Stimulated activated CD4-positive, alpha-beta T cell treated with anti-CD3 and anti-CD28 coated beads, Interleukin-12 subunit alpha, Interleukin-12 subunit beta, amount 100 ng/mL, for 24 hours (primary cell): ENCODE results near the gene RABAC1.
"Not testable (repeated sequence)": the region's sequence is repeated elsewhere in the genome, so short reads cannot be mapped to it uniquely, and the experiment has no call there.

ENCODE experiments used
- DNase-seq, 2 experiments: peaks; one replicate each; pipeline ENCODE4 v3.0.0-alpha.2; 2020; ENCODE audit warnings: low read depth in 2 of 2

Gene RABAC1

DNA sequence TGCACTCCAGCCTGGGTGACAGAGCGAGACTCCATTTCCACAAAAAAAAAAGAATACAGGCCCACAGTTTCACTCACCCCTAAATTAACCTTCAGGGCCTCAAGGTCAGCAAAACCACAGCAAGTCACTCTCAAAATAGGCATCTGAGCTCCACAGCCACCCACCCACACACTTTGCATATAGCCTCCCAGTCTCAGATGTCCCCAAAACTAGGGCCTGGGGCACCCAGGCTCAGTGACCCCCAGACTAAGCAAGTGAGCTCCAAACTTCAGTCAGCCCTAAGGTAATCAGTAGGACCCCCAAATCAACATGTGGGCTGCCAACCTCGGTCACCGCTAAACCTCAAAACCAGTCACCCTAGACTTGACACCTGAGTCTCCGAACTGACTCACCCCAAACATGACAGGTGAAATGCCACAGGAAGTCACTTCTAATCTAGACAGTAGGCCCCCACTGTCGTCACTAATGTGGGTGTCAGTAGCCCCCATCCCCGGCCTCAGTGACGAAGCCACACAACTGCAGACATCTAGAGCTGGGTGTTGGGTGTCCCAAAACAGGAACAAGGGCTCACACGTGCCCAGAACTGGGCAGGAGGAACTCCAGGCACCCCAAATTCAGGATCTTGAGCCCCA, 13.9 kb downstream of the RABAC1 start:
- DNase-seq: peak; percentile 76 to 81

DNA sequence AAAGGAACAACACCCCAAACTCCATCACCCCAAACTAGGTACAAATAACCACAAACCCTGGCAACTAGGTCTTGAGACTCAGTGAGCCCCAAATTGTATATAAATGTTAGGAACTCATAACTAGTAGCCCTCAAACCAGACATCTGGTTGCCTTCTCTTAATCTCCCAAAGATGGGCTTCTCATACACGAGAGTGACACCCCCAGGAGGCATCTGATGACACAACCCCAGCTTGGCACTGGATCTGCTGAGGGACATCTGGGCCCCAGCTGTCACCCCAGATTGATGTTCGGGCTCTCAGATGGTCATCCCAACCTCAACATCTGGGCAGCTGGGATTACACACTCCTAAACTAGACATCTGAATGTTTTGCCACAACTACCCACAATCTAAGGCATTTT, 14.8 kb downstream of the RABAC1 start:
- no peak for DNase-seq

- DNase-seq: no peak
Measured at GRCh38 chr19:41941410-41942202, 17.5 kb downstream of the RABAC1 start.

DNA sequence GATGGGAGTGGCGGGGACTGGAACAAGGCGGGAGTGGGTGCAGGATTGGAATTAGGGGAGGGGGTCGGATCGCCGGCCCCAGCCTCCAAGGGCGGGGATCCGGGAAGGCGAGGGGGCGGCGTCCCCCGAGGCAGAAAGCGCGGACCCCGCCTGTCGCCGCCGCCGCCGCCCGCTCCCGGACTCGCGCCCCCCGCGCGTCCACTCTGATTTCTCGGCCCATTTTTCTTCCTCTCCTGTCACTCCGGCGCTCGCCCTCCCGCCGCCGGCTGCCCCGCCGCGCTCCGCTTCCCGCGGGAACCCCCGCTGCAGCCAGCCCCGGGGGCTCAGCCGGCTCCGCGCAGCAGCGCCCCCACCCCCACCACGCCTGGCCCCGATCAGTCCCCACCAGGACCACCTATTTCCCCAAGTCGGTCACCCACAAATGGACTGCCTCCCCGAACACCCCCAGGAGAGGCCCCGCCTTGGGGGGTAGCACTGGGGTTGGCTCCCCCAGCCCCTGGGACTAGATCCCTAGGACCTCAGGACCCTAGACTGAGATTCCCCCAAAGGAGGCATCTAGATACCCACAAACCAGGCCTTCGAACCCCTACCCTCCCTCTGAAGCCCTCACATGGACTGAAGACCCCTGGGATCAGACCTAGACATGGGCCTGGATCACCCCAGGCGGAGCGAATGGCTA, 18.3 kb downstream of the RABAC1 start:
- DNase-seq: no peak

GRCh38 chr19:41939861-41940730, 19.0 kb downstream of the RABAC1 start:
- DNase-seq: no peak

DNA sequence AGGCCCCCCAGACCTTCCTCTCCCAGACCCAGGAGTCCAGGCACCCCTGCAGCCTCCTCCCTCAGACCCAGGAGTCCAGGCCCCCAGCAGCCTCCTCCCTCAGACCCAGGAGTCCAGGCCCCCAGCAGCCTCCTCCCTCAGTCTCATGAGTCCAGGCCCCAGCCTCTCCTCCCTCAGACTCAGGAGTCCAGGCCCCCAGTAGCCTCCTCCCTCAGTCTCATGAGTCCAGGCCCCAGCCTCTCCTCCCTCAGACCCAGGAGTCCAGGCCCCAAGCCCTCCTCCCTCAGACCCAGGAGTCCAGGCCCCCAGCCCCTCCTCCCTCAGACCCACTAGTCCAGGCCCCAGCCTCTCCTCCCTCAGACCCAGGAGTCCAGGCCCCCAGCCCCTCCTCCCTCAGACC, 19.9 kb downstream of the RABAC1 start:
- not testable (repeated sequence) for DNase-seq

- no peak for DNase-seq
Measured at GRCh38 chr19:41937525-41938468, 21.3 kb downstream of the RABAC1 start.

GRCh38 chr19:41936961-41937360, 22.2 kb downstream of the RABAC1 start:
- DNase-seq: no peak

- no peak for DNase-seq
Measured at GRCh38 chr19:41936416-41936850, 22.7 kb downstream of the RABAC1 start.

DNA sequence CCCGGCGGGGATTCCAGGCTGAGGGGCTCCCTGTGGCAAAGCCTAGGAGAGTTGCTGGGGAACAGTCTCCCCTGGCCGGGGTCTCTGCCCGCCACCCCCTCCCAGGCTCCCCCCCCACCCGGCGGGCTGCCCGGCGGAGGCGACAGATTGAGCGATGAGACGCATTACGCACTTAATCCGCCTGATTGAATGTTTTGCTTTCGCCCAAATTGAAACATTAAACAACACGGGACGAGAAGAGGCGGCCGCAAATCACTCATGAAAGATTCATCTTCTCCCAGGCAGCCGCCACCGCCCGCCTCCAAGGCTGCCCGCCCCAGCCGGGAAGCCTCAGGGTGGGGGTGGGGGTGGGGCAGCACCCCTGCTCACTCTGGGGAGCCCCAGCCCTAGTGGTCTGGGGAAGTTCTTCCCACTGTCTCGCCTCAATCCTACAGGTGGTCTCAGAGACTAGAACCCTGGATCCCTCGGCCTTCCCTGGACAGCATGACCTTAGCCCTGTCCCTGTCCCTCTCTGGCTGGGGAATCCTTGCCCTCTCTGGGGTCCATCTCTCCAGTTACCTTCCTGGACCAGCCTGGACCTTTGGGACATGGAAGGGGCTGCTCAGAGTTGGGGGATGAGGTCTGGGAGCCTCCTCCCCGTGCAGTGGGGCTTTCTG, 23.2 kb downstream of the RABAC1 start:
- DNase-seq: no peak

- DNase-seq: peak; percentile 51 to 56
Measured at GRCh38 chr19:41934849-41935374, 24.2 kb downstream of the RABAC1 start.

GRCh38 chr19:41933693-41934426, 25.3 kb downstream of the RABAC1 start:
- DNase-seq: no peak

DNA sequence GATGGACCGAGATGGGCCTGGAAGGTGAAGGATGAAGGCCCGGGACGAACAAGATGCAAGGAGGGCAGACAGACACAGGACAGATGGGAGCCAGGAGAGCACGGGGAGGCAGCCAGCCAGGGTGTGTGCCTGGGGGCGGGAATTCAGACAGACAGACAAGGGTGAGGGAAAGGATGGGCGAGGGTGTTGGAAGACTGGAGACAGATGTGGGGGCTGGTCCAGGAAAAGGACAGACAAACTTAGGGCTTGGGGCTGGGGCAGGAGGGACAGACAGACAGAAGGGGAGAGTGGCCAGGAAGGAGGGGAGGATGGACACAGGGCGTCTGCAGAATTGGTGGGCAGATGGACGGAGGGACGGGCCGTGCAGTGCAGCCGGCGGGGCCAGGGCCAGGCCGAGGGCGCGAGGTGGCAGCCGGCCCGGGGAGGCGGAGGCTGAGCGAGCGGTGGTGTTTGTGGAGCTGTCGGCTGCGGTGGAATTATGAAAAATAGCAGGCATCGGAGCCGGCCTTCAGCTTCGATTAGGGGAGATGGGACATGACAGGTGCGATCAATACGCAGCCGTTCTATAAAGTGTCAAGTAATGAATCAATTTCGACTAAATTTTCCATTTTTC, 26.3 kb downstream of the RABAC1 start:
- DNase-seq: no peak

- DNase-seq: no peak
Measured at GRCh38 chr19:41932259-41932719, 26.8 kb downstream of the RABAC1 start.

DNA sequence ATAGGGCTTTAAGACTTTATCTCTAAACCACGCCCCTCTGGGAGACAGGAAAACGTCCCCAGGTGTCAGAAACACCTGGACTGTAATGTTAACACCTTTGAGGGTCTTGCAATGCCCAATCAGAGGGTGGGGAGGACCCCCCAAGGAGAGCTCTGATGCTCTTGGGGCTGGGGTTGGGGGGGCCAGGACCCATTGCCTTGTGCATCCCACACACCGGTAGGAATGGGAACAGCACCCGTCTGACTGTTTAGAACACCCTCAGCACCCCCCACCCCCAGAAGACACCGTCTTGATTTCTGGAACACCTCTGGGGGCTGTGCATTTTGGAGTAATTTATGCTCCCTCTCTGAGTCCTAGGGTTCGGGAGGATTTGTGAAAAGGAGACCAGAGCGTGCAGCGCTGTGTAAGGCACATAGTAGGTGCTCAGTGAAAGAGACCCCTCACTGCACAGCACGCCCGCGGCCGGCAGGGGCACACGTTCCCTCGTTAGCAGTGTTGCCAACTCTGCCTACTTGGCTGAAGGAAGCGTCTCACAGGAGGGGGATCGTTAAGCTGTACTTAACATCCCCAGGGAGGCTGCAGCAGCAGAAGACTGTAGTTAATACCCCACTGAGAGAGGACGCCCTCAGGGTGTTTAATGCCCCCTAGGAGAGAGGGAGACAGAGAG, 28.1 kb downstream of the RABAC1 start:
- no peak for DNase-seq

- no peak for DNase-seq
Measured at GRCh38 chr19:41930322-41930722, 28.8 kb downstream of the RABAC1 start.

- no peak for DNase-seq
Measured at GRCh38 chr19:41929536-41930071, 29.5 kb downstream of the RABAC1 start.
